Sigmoid colon (tissue), 7 donors: ENCODE data around the gene RD3L. TPM values are rescaled to one million over a fixed set of nuclear protein-coding genes. Genes with fewer than 3 reads are reported as not detected.

Source experiments
- DNase-seq: peaks from one replicate; pipeline ENCODE4 v3.0.0-alpha.2; 2019
- H3K27ac ChIP-seq, 4 donors: fragments of 200-600 bp; sonication (generic); one replicate each; pipeline ENCODE4 v1.5.1; 2016 to 2019; ENCODE audit warnings: mild to moderate bottlenecking in 1 of 4
- H3K27me3 ChIP-seq, 3 donors: fragments of 200-600 bp; sonication (generic); one replicate each; pipeline ENCODE4 v1.5.1; 2019; ENCODE audit warnings: mild to moderate bottlenecking in 1 of 3
- H3K36me3 ChIP-seq, 4 donors: fragments of 200-600 bp; sonication (generic); one replicate each; pipeline ENCODE4 v1.5.1; 2016 to 2019
- H3K4me1 ChIP-seq, 4 donors: fragments of 200-600 bp; sonication (generic); one replicate each; pipeline ENCODE4 v1.5.1; 2017 to 2019
- H3K4me3 ChIP-seq, 4 donors: fragments of 200-600 bp; sonication (generic); one replicate each; pipeline ENCODE4 v1.5.1; 2017 to 2019; ENCODE audit warnings: mild to moderate bottlenecking in 2 of 4, moderate library complexity in 1 of 4
- H3K9me3 ChIP-seq, 4 donors: fragments of 200-600 bp in 3 of 4; sonication (generic) in 3 of 4; one replicate each; pipeline versions ENCODE4 v1.5.1 to v1.6.1; 2013 to 2019
- CTCF ChIP-seq, 4 experiments: fragments of 450-650 bp in 3 of 4; fragments of 200-600 bp in 1 of 4; IDR thresholded peaks; one replicate each; pipeline ENCODE4 v1.5.1; 2016 to 2019; ENCODE audit warnings: antibody characterized with exemption in 4 of 4, mild to moderate bottlenecking in 3 of 4, moderate library complexity in 2 of 4
- EP300 ChIP-seq, 4 donors: sonication (generic); formaldehyde crosslinking; IDR thresholded peaks; one replicate each; pipeline ENCODE4 v1.6.1; 2017; ENCODE audit warnings: antibody characterized with exemption in 4 of 4
- POLR2A ChIP-seq, 2 donors: fragments of 450-650 bp; IDR thresholded peaks; one replicate each; pipeline ENCODE4 v1.6.1; 2016; ENCODE audit warnings: antibody characterized with exemption in 2 of 2, mild to moderate bottlenecking in 2 of 2, moderate library complexity in 2 of 2
- POLR2AphosphoS5 ChIP-seq, 4 donors: sonication (generic); formaldehyde crosslinking; IDR thresholded peaks; one replicate each; pipeline ENCODE4 v1.6.1; 2017; ENCODE audit warnings: antibody characterized with exemption in 4 of 4
- WGBS, 2 donors: extraction: QIAGEN DNeasy Blood & Tissue Kit; methylation state at CpG; one replicate each; pipeline ENCODE4 v1.1.7; 2013; 5-methylcytosine and 5-hydroxymethylcytosine counted together
- intact Hi-C: fragments of 100-400 bp; cut with DNase I; formaldehyde crosslinking; loops from one replicate; pipeline ENCODE4 v1.15.1; 2023
- polyA plus RNA-seq, 3 donors: library from polyadenylated mRNA; stranded (reverse); fragments of 200-250 nt; gene quantifications; one replicate each; pipeline ENCODE4 v1.2.3, GENCODE V29; 2013
- total RNA-seq, 4 donors: library from RNA; depleted of rRNA; stranded (reverse); fragments of >200 nt; gene quantifications; one replicate each; pipeline ENCODE4 v1.1.0, GENCODE V29; 2016
- donor health status: healthy with polysubstance abuse.
- donor health status: Bipolar disorder and iron deficiency.
- donor health status: healthy.

The RD3L gene
- total and polyA plus RNA-seq, 7 donors = not detected

GRCh38 chr14:103910984-103911383 lies 31.3 kb downstream of the RD3L start:
- Histone ChIP-seq H3K27me3 (no peaks in the 10 kb centered on the region), H3K27ac (peak overlapping the region in 1 of 4 donors; percentile 5), H3K4me3 (no peak overlapping the region), H3K36me3 (peaks cover 7 to 51% (median 24%) of the 10 kb centered on the region in 4 donors), H3K4me1 (peaks cover 0 to 16% (median 8%) of the 10 kb centered on the region in 4 donors), H3K9me3 (no peaks in the 10 kb centered on the region)
- intact Hi-C loops = loop anchor here (1.0 to 5.0 kb wide), 2 partner anchors 103 to 334 kb away; no protein-coding TSS in a partner anchor
- 81 to 84% methylated on average over 6 of the region's 6 CpGs for WGBS, 2 donors
- DNase-seq = no peak
- TF ChIP-seq CTCF (IDR thresholded peaks at IDR 0.05) (no peak), POLR2AphosphoS5 (IDR thresholded peaks at IDR 0.05) (no peak), EP300 (IDR thresholded peaks at IDR 0.05) (no peak), POLR2A (IDR thresholded peaks at IDR 0.05) (no peak)

GRCh38 chr14:103910262-103910935 lies 31.9 kb downstream of the RD3L start:
- WGBS, 2 donors = 25 to 32% methylated on average over 20 of the region's 20 CpGs
- intact Hi-C loops = loop anchor here (1.0 to 5.0 kb wide), 2 partner anchors 102 to 333 kb away; no protein-coding TSS in a partner anchor
- Histone ChIP-seq H3K27ac (peak overlapping the region; percentile 24 to 71 (median 36)), H3K4me1 (peaks cover 0 to 16% (median 8%) of the 10 kb centered on the region in 4 donors), H3K4me3 (peak overlapping the region in 1 of 4 donors; percentile 3), H3K36me3 (peaks cover 7 to 45% (median 24%) of the 10 kb centered on the region in 4 donors), H3K9me3 (no peaks in the 10 kb centered on the region), H3K27me3 (no peaks in the 10 kb centered on the region)
- DNase-seq = peak; percentile 89
- TF ChIP-seq POLR2A (IDR thresholded peaks at IDR 0.05) (no peak), POLR2AphosphoS5 (IDR thresholded peaks at IDR 0.05) (no peak), EP300 (IDR thresholded peaks at IDR 0.05) (no peak), CTCF (IDR thresholded peaks at IDR 0.05) (peak; percentile 51 to 86 (median 70))

- intact Hi-C loops = loop anchor here (1.0 to 5.0 kb wide), 2 partner anchors 101 to 332 kb away; no protein-coding TSS in a partner anchor
- Histone ChIP-seq H3K4me3 (peak overlapping the region in 1 of 4 donors; percentile 3), H3K36me3 (peaks cover 7 to 38% (median 24%) of the 10 kb centered on the region in 4 donors), H3K27me3 (no peaks in the 10 kb centered on the region), H3K27ac (peak overlapping the region in 3 of 4 donors; percentile 29 to 71 (median 44)), H3K4me1 (peaks cover 0 to 16% (median 8%) of the 10 kb centered on the region in 4 donors), H3K9me3 (no peaks in the 10 kb centered on the region)
- 83 to 87% methylated on average over 26 of the region's 26 CpGs for WGBS, 2 donors
- DNase-seq = no peak
- TF ChIP-seq CTCF (IDR thresholded peaks at IDR 0.05) (no peak), EP300 (IDR thresholded peaks at IDR 0.05) (no peak)
These were observed 32.6 kb downstream of the RD3L start for GRCh38 chr14:103909531-103910261.

- Histone ChIP-seq H3K4me1 (peaks cover 0 to 16% (median 8%) of the 10 kb centered on the region in 4 donors), H3K27me3 (no peaks in the 10 kb centered on the region), H3K9me3 (no peaks in the 10 kb centered on the region), H3K4me3 (no peak overlapping the region), H3K36me3 (peaks cover 7 to 27% (median 20%) of the 10 kb centered on the region in 4 donors), H3K27ac (no peak overlapping the region)
- WGBS, 2 donors = 84 to 91% methylated on average over 4 of the region's 4 CpGs
- intact Hi-C loops = no loop called here
- no peak for TF ChIP-seq CTCF (IDR thresholded peaks at IDR 0.05)
- no peak for TF ChIP-seq EP300 (IDR thresholded peaks at IDR 0.05)
- TF ChIP-seq POLR2A (IDR thresholded peaks at IDR 0.05) = no peak
- TF ChIP-seq POLR2AphosphoS5 (IDR thresholded peaks at IDR 0.05) = no peak
- no peak for DNase-seq
These were observed 33.7 kb downstream of the RD3L start for GRCh38 chr14:103908580-103908979.
